Bronchial epithelial cell (primary cell): ENCODE data around the gene CD52. TPM values are rescaled to one million over a fixed set of nuclear protein-coding genes. Genes with fewer than 3 reads are reported as not detected.

Experiments used
- DNase-seq: peaks from one replicate; pipeline ENCODE4 v3.0.0-alpha.2; 2010; ENCODE audit warnings: low read depth
- FAIRE-seq: peaks from 2 replicates; lab custom pipeline; 2011; peaks lifted over from hg19 to GRCh38; lab: Jason Lieb, UNC
- H3K27me3 ChIP-seq: 2 replicates; pipeline ENCODE4 v1.5.1; 2011; ENCODE audit warnings: low read length; ENCODE audit not compliant: control insufficient read depth, insufficient read depth
- H3K36me3 ChIP-seq: 2 replicates; pipeline ENCODE4 v1.5.1; 2011; ENCODE audit warnings: low read length; ENCODE audit not compliant: control insufficient read depth, insufficient read depth
- H3K4me3 ChIP-seq: 2 replicates; pipeline ENCODE4 v1.5.1; 2011; ENCODE audit warnings: mild to moderate bottlenecking, low read depth, low read length, control low read depth
- total RNA-seq: library from RNA; depleted of rRNA; stranded (reverse); fragments of >200 nt; gene quantifications from 2 replicates; pipeline ENCODE4 v1.2.1, GENCODE V29; 2014
- TF ChIP-seq, protein P1 (sequence below): IDR thresholded peaks from 2 replicates; pipeline ENCODE4 v1.5.1; 2011; ENCODE audit warnings: mild to moderate bottlenecking, moderate library complexity, low read length, control low read depth, inconsistent platforms; ENCODE audit not compliant: insufficient read depth, severe bottlenecking

The CD52 gene
- total RNA-seq, 1 donor from 2014 or later, result not detected

DNA sequence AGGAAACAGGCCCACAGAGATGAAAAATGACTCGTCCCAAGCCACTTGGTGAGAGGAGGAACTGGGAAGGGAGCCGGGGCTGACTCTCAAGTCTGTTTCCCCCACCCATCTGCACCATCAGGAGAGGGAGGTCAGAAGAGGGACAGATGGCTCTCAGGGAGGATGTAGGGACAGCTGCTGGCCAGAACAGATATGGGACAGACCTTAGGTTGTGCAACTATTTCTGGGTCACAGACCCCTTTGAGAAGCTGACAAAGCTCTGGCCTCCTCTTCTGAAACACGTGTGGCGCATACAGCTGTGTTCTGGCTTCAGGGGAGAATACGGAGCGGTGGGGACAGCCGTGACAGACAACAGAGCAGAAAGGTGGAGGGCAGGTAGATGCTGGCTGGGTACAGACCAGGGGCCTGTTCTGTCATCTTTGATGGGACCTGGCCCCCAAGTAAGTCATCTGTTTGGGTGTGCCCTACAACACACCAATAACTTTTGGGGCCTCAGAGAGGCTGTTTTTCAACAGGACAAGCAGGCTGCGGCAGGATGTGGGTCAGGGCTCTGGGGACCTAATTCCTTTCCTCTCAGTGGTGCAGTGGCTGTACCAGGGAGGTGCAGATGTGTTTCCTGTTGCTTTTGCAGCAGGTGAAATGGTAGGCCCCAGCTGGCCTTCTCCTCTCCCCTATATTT lies 30.6 kb upstream of the CD52 start:
- DNase-seq (no peak), FAIRE-seq (no peak)
- TF ChIP-seq, protein P1, sequence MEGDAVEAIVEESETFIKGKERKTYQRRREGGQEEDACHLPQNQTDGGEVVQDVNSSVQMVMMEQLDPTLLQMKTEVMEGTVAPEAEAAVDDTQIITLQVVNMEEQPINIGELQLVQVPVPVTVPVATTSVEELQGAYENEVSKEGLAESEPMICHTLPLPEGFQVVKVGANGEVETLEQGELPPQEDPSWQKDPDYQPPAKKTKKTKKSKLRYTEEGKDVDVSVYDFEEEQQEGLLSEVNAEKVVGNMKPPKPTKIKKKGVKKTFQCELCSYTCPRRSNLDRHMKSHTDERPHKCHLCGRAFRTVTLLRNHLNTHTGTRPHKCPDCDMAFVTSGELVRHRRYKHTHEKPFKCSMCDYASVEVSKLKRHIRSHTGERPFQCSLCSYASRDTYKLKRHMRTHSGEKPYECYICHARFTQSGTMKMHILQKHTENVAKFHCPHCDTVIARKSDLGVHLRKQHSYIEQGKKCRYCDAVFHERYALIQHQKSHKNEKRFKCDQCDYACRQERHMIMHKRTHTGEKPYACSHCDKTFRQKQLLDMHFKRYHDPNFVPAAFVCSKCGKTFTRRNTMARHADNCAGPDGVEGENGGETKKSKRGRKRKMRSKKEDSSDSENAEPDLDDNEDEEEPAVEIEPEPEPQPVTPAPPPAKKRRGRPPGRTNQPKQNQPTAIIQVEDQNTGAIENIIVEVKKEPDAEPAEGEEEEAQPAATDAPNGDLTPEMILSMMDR, result no peak
- H3K4me3 ChIP-seq, result no peak overlapping the region
- no peaks in the 10 kb centered on the region for H3K36me3 ChIP-seq
- H3K27me3 ChIP-seq, result no peaks in the 10 kb centered on the region

DNA sequence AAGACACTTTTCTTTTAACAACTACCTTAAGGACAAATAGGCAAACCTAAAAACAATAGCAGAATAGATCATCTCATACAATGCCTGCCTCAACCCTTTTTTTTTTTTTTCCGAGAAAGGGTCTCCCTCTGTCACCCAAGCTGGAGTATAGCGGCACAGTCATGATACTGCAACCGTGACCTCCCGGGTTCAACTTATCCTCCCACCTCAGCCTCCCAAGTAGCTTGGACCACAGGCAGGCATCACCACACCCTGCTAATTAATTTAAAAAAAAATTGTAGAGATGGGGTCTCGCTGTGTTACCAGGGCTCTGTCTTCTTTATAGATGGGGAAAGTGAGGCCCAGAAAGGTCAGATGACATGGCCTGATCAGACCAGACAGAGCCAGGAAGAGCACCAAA lies 29.9 kb upstream of the CD52 start:
- DNase-seq (no peak), FAIRE-seq (no peak)
- TF ChIP-seq, protein P1, result no peak
- H3K27me3 ChIP-seq, result no peaks in the 10 kb centered on the region
- H3K4me3 ChIP-seq, result no peak overlapping the region
- no peaks in the 10 kb centered on the region for H3K36me3 ChIP-seq

DNA sequence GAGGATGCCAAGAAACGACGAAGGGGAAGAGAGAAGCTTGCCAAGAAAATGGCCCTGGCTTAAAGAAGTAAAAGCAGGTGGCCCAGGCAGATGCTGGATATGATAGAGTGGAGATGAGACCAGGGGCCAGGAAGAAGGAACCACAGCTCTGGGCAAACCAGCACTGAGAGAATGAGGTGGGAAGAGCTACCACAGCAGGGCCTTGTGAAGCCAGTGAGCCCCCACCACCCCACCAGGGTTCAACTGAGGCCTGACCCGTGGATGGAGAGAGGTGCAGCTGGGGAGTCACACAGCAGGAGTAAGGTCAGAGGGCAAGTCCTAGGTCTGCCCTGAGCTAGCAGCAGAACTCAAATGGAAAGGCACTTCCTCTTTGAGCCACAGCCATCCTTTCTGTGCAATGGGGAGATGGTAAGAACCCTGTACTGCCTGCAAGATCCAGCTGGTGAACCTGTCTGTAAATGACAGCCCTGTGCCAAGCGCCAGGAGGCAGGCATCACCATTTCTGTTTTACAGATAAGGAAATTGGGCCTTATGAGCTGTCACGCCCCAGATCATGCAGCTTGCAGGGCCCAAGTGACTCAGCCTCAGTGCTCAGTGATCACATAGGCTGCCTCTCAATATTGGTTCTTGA lies 29.3 kb upstream of the CD52 start:
- peak; percentile 50 for DNase-seq
- FAIRE-seq, result no peak

DNA sequence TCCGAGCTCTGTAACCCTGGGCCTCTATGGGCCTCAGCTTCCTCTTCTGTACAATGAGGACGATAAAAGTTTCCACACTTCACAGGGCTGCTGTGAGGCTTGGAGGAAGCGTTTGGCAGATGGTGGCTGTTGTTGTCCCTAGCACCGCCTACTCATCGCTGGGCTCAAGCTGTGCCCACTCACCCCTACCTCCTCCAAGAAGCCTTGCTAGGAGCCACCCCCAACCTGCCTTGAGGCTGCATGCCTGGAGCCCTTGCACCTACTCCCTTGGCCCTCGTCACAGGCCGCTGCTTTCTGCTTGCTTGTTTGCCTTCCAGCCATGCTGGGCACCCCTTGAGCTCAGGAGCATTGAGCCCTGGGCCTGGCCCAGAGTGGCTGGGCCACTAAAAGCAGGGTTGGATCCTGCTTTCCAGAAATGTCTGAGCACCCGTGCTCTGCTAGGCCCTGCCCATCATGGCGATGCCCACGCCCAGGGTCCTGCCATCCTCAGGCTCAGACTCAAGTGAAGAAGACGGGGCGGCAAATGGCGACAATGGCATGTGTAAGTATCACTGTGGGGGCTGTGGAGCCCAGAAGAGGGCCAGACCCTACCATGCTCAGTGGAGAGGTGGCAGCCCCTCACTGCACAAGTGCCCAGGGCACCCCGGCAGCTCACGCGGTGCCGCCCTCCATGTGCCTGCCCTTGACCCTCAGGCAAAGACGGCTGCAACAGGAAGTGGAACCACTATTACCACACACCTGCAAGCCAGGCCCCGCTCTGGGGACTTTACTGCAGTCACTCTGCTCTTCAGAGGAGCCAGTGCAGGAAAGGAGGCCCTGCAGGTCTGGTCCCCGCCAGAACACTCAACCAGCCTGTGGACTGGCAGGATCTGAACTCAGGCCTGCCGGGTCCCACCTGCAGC lies 28.3 kb upstream of the CD52 start:
- Histone ChIP-seq H3K27me3 (no peaks in the 10 kb centered on the region), H3K4me3 (no peak overlapping the region), H3K36me3 (no peaks in the 10 kb centered on the region)
- no peak for FAIRE-seq
- TF ChIP-seq, protein P1, result no peak
- DNase-seq, result no peak

More for the DNA sequence above, 29.3 kb upstream of the CD52 start:
- Histone ChIP-seq H3K27me3 (no peaks in the 10 kb centered on the region), H3K4me3 (no peak overlapping the region), H3K36me3 (no peaks in the 10 kb centered on the region)
- TF ChIP-seq, protein P1, result no peak

DNA sequence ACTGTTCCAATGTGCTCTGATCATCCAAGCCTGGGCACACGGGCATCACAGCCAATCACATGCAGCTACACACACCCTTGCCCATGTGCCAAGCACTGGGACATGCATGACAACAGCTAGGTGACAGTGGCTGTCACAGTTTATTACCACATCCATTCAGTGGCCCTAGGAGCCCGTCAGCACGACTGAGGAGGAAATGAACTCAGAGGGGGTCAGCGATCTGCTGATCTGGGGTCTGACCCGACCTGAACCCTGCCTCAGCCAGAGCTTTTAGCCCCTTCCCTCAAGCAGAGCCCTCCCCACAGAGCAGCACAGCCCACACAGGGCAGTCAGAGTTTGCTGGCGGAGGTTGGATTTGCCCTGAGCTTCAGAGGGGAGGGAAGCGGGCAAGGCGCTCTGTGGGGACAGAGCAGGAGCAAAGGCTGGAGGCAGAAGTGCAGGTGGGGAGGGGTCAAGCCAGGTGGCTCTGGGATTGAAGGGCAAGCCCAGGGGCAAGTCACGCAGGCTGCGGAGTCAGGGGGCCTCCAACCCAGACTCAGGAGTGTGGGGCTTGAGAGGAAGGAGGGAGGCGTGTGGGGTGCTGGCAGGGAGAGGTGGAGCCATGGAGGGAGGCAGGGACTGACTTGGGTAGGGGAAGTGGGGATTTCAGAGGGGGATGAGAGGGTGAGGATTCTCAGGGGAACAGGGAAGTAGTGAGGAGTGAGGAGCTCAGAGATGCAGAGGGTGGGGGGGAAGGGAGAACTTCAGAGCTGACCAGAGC lies 27.5 kb upstream of the CD52 start:
- FAIRE-seq (no peak), DNase-seq (no peak)
- Histone ChIP-seq H3K36me3 (no peaks in the 10 kb centered on the region), H3K27me3 (no peaks in the 10 kb centered on the region), H3K4me3 (no peak overlapping the region)
- TF ChIP-seq, protein P1, result no peak
